DMS79 treated with DMSO at 0.1 percent for 48 hours (cell line): ENCODE results near the gene RANBP10.

ENCODE experiments used
- DNase-seq: peaks from one replicate; lab custom pipeline; 2025; lab: John Stamatoyannopoulos, UW

Gene RANBP10

GRCh38 chr16:67741118-67741517, 65.2 kb downstream of the RANBP10 start:
- DNase-seq: no peak

GRCh38 chr16:67740391-67740790, 66.0 kb downstream of the RANBP10 start:
- no peak for DNase-seq

- DNase-seq: no peak
Measured at GRCh38 chr16:67736858-67737257, 69.5 kb downstream of the RANBP10 start.

GRCh38 chr16:67734731-67735201, 71.6 kb downstream of the RANBP10 start:
- DNase-seq: peak; percentile 7

- no peak for DNase-seq
Measured at GRCh38 chr16:67733734-67734470, 72.5 kb downstream of the RANBP10 start.

- peak; percentile 62 for DNase-seq
Measured at GRCh38 chr16:67731753-67732095, 74.6 kb downstream of the RANBP10 start.

GRCh38 chr16:67731071-67731752, 75.1 kb downstream of the RANBP10 start:
- DNase-seq: no peak

- no peak for DNase-seq
Measured at GRCh38 chr16:67730326-67730725, 76.0 kb downstream of the RANBP10 start.

- no peak for DNase-seq
Measured at GRCh38 chr16:67729636-67730248, 76.6 kb downstream of the RANBP10 start.

- no peak for DNase-seq
Measured at GRCh38 chr16:67727521-67728485, 78.6 kb downstream of the RANBP10 start.

- no peak for DNase-seq
Measured at GRCh38 chr16:67726106-67727034, 80.0 kb downstream of the RANBP10 start.

- DNase-seq: no peak
Measured at GRCh38 chr16:67723911-67724305, 82.5 kb downstream of the RANBP10 start.

GRCh38 chr16:67723151-67723910, 83.0 kb downstream of the RANBP10 start:
- DNase-seq: no peak

- no peak for DNase-seq
Measured at GRCh38 chr16:67720236-67720635, 86.1 kb downstream of the RANBP10 start.

GRCh38 chr16:67719778-67720144, 86.6 kb downstream of the RANBP10 start:
- peak; percentile 6 for DNase-seq

GRCh38 chr16:67719048-67719777, 87.1 kb downstream of the RANBP10 start, which contains the start of gene GFOD2:
TSS of gene GFOD2 (minus strand) at chr16:67719316. CDS start at chr16:67685715, 33,601 bp downstream.
- peak; percentile 73 for DNase-seq

GRCh38 chr16:67718668-67719047, 87.7 kb downstream of the RANBP10 start:
- DNase-seq: no peak

GRCh38 chr16:67716097-67716496, 90.3 kb downstream of the RANBP10 start:
- no peak for DNase-seq

GRCh38 chr16:67714522-67714921, 91.8 kb downstream of the RANBP10 start:
- no peak for DNase-seq
